Activated CD8-positive, alpha-beta T cell treated with anti-CD3 and anti-CD28 coated beads for 36 hours (primary cell): ENCODE results near the gene BMP4. TPM values are rescaled to one million over a fixed set of nuclear protein-coding genes. Genes with fewer than 3 reads are reported as not detected.

Experiments used
- ATAC-seq: fragments of 200-7000 bp; cut with Tn5 transposase; one replicate; pipeline ENCODE4 v1.10.0; 2021; ENCODE audit warnings: mild to moderate bottlenecking, moderate library complexity
- CTCF ChIA-PET: fragments of 350-600 bp; sonication (Branson Sonifier 250); formaldehyde crosslinking; loops from one replicate; lab custom pipeline; 2021; ENCODE audit warnings: antibody characterized with exemption; lab: Charles Lee
- POLR2A ChIA-PET: fragments of 350-600 bp; sonication (Branson Sonifier 250); formaldehyde crosslinking; loops from one replicate; lab custom pipeline; 2021; ENCODE audit warnings: antibody characterized with exemption; lab: Charles Lee
- DNase-seq: peaks from one replicate; pipeline ENCODE4 v3.0.0-alpha.2; 2020
- H3K27ac Mint-ChIP-seq: one replicate; pipeline ENCODE4 v1.8.0; 2021; ENCODE audit warnings: mild to moderate bottlenecking, mixed read lengths
- H3K27me3 Mint-ChIP-seq: one replicate; pipeline ENCODE4 v1.8.0; 2021; ENCODE audit warnings: mixed read lengths
- H3K36me3 Mint-ChIP-seq: one replicate; pipeline ENCODE4 v1.8.0; 2021; ENCODE audit warnings: low read depth, mixed read lengths
- H3K4me1 Mint-ChIP-seq: one replicate; pipeline ENCODE4 v1.8.0; 2021; ENCODE audit warnings: low read depth, mixed read lengths
- H3K4me3 Mint-ChIP-seq: one replicate; pipeline ENCODE4 v1.8.0; 2021; ENCODE audit warnings: mild to moderate bottlenecking, moderate library complexity, mixed read lengths
- H3K9me3 Mint-ChIP-seq: one replicate; pipeline ENCODE4 v1.8.0; 2021; ENCODE audit warnings: mixed read lengths
- CTCF ChIP-seq: fragments of 200-600 bp; IDR thresholded peaks from one replicate; pipeline ENCODE4 v1.8.0; 2022; ENCODE audit warnings: antibody characterized with exemption, mild to moderate bottlenecking
- intact Hi-C: fragments of 100-400 bp; cut with micrococcal nuclease; formaldehyde crosslinking; loops from one replicate; pipeline ENCODE4 v1.10.0; 2022
- total RNA-seq, 2 experiments: library from RNA; stranded (reverse); gene quantifications; one replicate each; pipeline ENCODE4 v1.2.3, GENCODE V29; 2021

The BMP4 gene
- total RNA-seq, result not detected

- POLR2A ChIA-PET, result no interaction called here
- H3K36me3 Mint-ChIP-seq, result no peaks in the 10 kb centered on the region
- peaks cover 29% of the 10 kb centered on the region for H3K4me1 Mint-ChIP-seq
- CTCF ChIA-PET, result interaction anchor here (0.7 to 1.5 kb wide), 2 partner anchors 219 to 373 kb away, joined by 3 read pairs; no protein-coding TSS in a partner anchor
- H3K9me3 Mint-ChIP-seq, result no peaks in the 10 kb centered on the region
- peaks cover 72% of the 10 kb centered on the region for H3K27me3 Mint-ChIP-seq
- DNase-seq (peak; percentile 45), ATAC-seq (peak; percentile 52)
- intact Hi-C loops, result no loop called here
- H3K4me3 Mint-ChIP-seq, result peak within 1 kb of the TSS; percentile 8
- H3K27ac Mint-ChIP-seq, result no peak within 1 kb of the TSS
- no peak for TF ChIP-seq CTCF
Measured at GRCh38 chr14:53956427-53957201, at the start of gene BMP4. Gene BMP4 (minus strand): TSS chr14:53956825. CDS start chr14:53952222, 4,603 bp downstream.

- intact Hi-C loops, result no loop called here
- H3K27ac Mint-ChIP-seq, result no peak overlapping the region
- ATAC-seq (no peak), DNase-seq (no peak)
- ChIA-PET CTCF (no interaction called here), POLR2A (no interaction called here)
- H3K27me3 Mint-ChIP-seq, result no peaks in the 10 kb centered on the region
- no peak overlapping the region for H3K4me3 Mint-ChIP-seq
- TF ChIP-seq CTCF, result no peak
- peaks cover 4% of the 10 kb centered on the region for H3K9me3 Mint-ChIP-seq
- H3K4me1 Mint-ChIP-seq, result no peaks in the 10 kb centered on the region
- no peaks in the 10 kb centered on the region for H3K36me3 Mint-ChIP-seq
Measured at GRCh38 chr14:54003064-54003463, 46.4 kb upstream of the BMP4 start.

GRCh38 chr14:54002653-54003052 is 46.0 kb upstream of the BMP4 start:
- H3K36me3 Mint-ChIP-seq, result no peaks in the 10 kb centered on the region
- ChIA-PET CTCF (interaction anchor here (1.3 kb wide), 1 partner anchor 173 kb away, joined by 4 read pairs; no protein-coding TSS in a partner anchor), POLR2A (no interaction called here)
- no peak for DNase-seq
- no peaks in the 10 kb centered on the region for H3K4me1 Mint-ChIP-seq
- TF ChIP-seq CTCF, result no peak
- intact Hi-C loops, result no loop called here
- H3K27ac Mint-ChIP-seq, result no peak overlapping the region
- H3K4me3 Mint-ChIP-seq, result no peak overlapping the region
- peaks cover 4% of the 10 kb centered on the region for H3K9me3 Mint-ChIP-seq
- no peak for ATAC-seq
- no peaks in the 10 kb centered on the region for H3K27me3 Mint-ChIP-seq

GRCh38 chr14:54001189-54001878 is 44.7 kb upstream of the BMP4 start:
- ChIA-PET CTCF (interaction anchor here (1.3 kb wide), 1 partner anchor 174 kb away, joined by 4 read pairs; no protein-coding TSS in a partner anchor), POLR2A (no interaction called here)
- H3K4me3 Mint-ChIP-seq, result no peak overlapping the region
- H3K36me3 Mint-ChIP-seq, result no peaks in the 10 kb centered on the region
- peaks cover under 1% of the 10 kb centered on the region for H3K27me3 Mint-ChIP-seq
- no peak overlapping the region for H3K27ac Mint-ChIP-seq
- H3K4me1 Mint-ChIP-seq, result no peaks in the 10 kb centered on the region
- ATAC-seq (no peak), DNase-seq (no peak)
- TF ChIP-seq CTCF, result no peak
- H3K9me3 Mint-ChIP-seq, result peaks cover 4% of the 10 kb centered on the region
- intact Hi-C loops, result no loop called here

- Mint-ChIP-seq H3K27ac (no peak overlapping the region), H3K4me3 (no peak overlapping the region)
- CTCF ChIA-PET, result no interaction called here
Measured at GRCh38 chr14:54000341-54000811, 43.8 kb upstream of the BMP4 start.

More at GRCh38 chr14:54000341-54000811, 43.8 kb upstream of the BMP4 start:
- POLR2A ChIA-PET, result no interaction called here
- no peaks in the 10 kb centered on the region for H3K36me3 Mint-ChIP-seq
- H3K4me1 Mint-ChIP-seq, result no peaks in the 10 kb centered on the region
- H3K27me3 Mint-ChIP-seq, result peaks cover 1% of the 10 kb centered on the region
- DNase-seq, result no peak
- ATAC-seq, result no peak
- H3K9me3 Mint-ChIP-seq, result no peaks in the 10 kb centered on the region
- TF ChIP-seq CTCF, result no peak
- intact Hi-C loops, result no loop called here
